Hepatocyte (in vitro differentiated cells): ENCODE measurements around the gene IQCN.

Source experiments
- CTCF ChIP-seq: fragments of 200-600 bp; sonication (generic); IDR thresholded peaks from 2 replicates; pipeline ENCODE4 v1.5.1; 2016; ENCODE audit warnings: antibody characterized with exemption, mild to moderate bottlenecking; ENCODE audit not compliant: poor library complexity
- EZH2 ChIP-seq: fragments of 200-600 bp; sonication (generic); IDR thresholded peaks from 2 replicates; pipeline ENCODE4 v1.6.1; 2016; ENCODE audit warnings: antibody characterized with exemption, mild to moderate bottlenecking, borderline replicate concordance
- EZH2phosphoT487 ChIP-seq: fragments of 200-600 bp; sonication (generic); IDR thresholded peaks from one replicate; pipeline ENCODE4 v1.6.1; 2018; ENCODE audit warnings: antibody characterized with exemption, mild to moderate bottlenecking, low read depth, moderate library complexity; ENCODE audit not compliant: unreplicated experiment, severe bottlenecking

DNA sequence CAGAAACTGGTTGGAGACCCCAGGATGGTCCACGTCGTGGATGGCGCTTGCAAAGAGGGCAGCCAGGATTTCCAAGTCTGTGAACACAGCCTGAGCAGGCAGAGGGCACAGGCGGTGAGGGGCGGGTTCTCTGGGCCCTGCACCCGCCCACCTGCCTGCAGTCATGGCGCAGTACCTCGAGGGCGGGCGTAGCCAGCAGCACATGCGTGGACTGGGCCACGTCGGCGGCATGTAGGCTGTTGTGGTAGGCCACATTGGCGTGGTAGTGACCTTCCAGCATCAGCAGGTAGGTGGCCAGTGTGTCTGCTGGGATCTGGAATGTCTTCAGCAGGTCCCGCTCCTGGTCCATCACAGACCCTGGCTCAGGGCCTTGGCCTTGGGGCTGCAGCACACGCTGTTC, 56.1 kb downstream of the IQCN start:
- TF ChIP-seq CTCF (no peak), EZH2phosphoT487 (no peak), EZH2 (no peak)
